IPS DF 6.9 (cell line): ENCODE data around the gene RNF149.

Source experiments
- DNase-seq: peaks from one replicate; pipeline ENCODE4 v3.0.0-alpha.2; 2013; ENCODE audit warnings: low read depth, low spot score
- H3K27ac ChIP-seq: one replicate; pipeline ENCODE4 v1.5.1; 2013; ENCODE audit warnings: low read length, control low read depth
- H3K27me3 ChIP-seq: 2 replicates; pipeline ENCODE4 v1.6.1; 2013; ENCODE audit warnings: mild to moderate bottlenecking, low read length; ENCODE audit not compliant: control insufficient read depth, insufficient read depth
- H3K36me3 ChIP-seq: 2 replicates; pipeline ENCODE4 v1.6.1; 2013; ENCODE audit warnings: low read length; ENCODE audit not compliant: control insufficient read depth, insufficient read depth
- H3K4me1 ChIP-seq: 2 replicates; pipeline ENCODE4 v1.6.1; 2013; ENCODE audit warnings: low read length; ENCODE audit not compliant: control insufficient read depth, insufficient read depth
- H3K4me3 ChIP-seq: 2 replicates; pipeline ENCODE4 v1.5.1; 2013; ENCODE audit warnings: mild to moderate bottlenecking, low read length
- H3K9me3 ChIP-seq: 2 replicates; pipeline ENCODE4 v1.6.1; 2013; ENCODE audit warnings: low read length, inconsistent platforms; ENCODE audit not compliant: control insufficient read depth, insufficient read depth
- WGBS: extraction: QIAGEN DNeasy Blood & Tissue Kit; methylation state at CpG from one replicate; pipeline ENCODE4 v1.1.7; 2013; ENCODE audit warnings: mixed read lengths, missing lambda C conversion rate; ENCODE audit not compliant: insufficient read length, insufficient coverage; 5-methylcytosine and 5-hydroxymethylcytosine counted together

RNF149 gene

GRCh38 chr2:101346909-101347308, 38.4 kb upstream of the RNF149 start:
- no peak overlapping the region for H3K4me3 ChIP-seq

GRCh38 chr2:101344137-101344536, 35.6 kb upstream of the RNF149 start:
- Histone ChIP-seq H3K27me3 (no peaks in the 10 kb centered on the region), H3K9me3 (no peaks in the 10 kb centered on the region), H3K4me3 (no peak overlapping the region), H3K36me3 (no peaks in the 10 kb centered on the region), H3K27ac (no peak overlapping the region), H3K4me1 (0 out of 2 replicates have a peak, but pooled peaks cover 2% of the 10 kb centered on the region)
- no peak for DNase-seq
- WGBS, result no CpG with 5 or more reads among the region's 5 CpGs

More at GRCh38 chr2:101346909-101347308, 38.4 kb upstream of the RNF149 start:
- no peaks in the 10 kb centered on the region for H3K36me3 ChIP-seq
- 0 out of 2 replicates have a peak, but pooled peaks cover 2% of the 10 kb centered on the region for H3K4me1 ChIP-seq
- H3K27ac ChIP-seq, result no peak overlapping the region
- no peaks in the 10 kb centered on the region for H3K27me3 ChIP-seq
- no peak for DNase-seq
- H3K9me3 ChIP-seq, result no peaks in the 10 kb centered on the region
- no CpG with 5 or more reads among the region's 3 CpGs for WGBS

GRCh38 chr2:101342625-101343008, 34.1 kb upstream of the RNF149 start:
- peaks cover 5% of the 10 kb centered on the region; the same call in 1 of the 2 replicates for H3K4me1 ChIP-seq
- H3K9me3 ChIP-seq, result no peaks in the 10 kb centered on the region
- WGBS, result no CpG with 5 or more reads among the region's 15 CpGs
- H3K36me3 ChIP-seq, result no peaks in the 10 kb centered on the region
- H3K4me3 ChIP-seq, result no peak overlapping the region
- no peaks in the 10 kb centered on the region for H3K27me3 ChIP-seq
- H3K27ac ChIP-seq, result no peak overlapping the region
- DNase-seq, result no peak

GRCh38 chr2:101341901-101342624, 33.6 kb upstream of the RNF149 start:
- H3K27me3 ChIP-seq, result no peaks in the 10 kb centered on the region
- DNase-seq, result peak; percentile 73
- no peak overlapping the region for H3K27ac ChIP-seq
- WGBS, result no CpG with 5 or more reads among the region's 21 CpGs
- H3K4me1 ChIP-seq, result peaks cover 5% of the 10 kb centered on the region; the same call in 1 of the 2 replicates
- no peaks in the 10 kb centered on the region for H3K9me3 ChIP-seq
- no peaks in the 10 kb centered on the region for H3K36me3 ChIP-seq
- no peak overlapping the region for H3K4me3 ChIP-seq

- Histone ChIP-seq H3K9me3 (no peaks in the 10 kb centered on the region), H3K4me3 (no peak overlapping the region), H3K4me1 (peaks cover 5% of the 10 kb centered on the region; the same call in 1 of the 2 replicates), H3K27ac (no peak overlapping the region), H3K27me3 (no peaks in the 10 kb centered on the region), H3K36me3 (no peaks in the 10 kb centered on the region)
- no CpG with 5 or more reads among the region's 7 CpGs for WGBS
- no peak for DNase-seq
Observed at GRCh38 chr2:101341421-101341820, 32.9 kb upstream of the RNF149 start.

- Histone ChIP-seq H3K4me1 (peaks cover 5% of the 10 kb centered on the region; the same call in 1 of the 2 replicates), H3K27me3 (no peaks in the 10 kb centered on the region), H3K4me3 (no peak overlapping the region), H3K27ac (no peak overlapping the region), H3K9me3 (no peaks in the 10 kb centered on the region), H3K36me3 (no peaks in the 10 kb centered on the region)
- no CpG with 5 or more reads among the region's 1 CpG for WGBS
- no peak for DNase-seq
Observed at GRCh38 chr2:101340141-101340551, 31.6 kb upstream of the RNF149 start.

- no CpG with 5 or more reads among the region's 4 CpGs for WGBS
- Histone ChIP-seq H3K27ac (no peak overlapping the region), H3K9me3 (no peaks in the 10 kb centered on the region), H3K4me1 (peaks cover 5% of the 10 kb centered on the region; the same call in 1 of the 2 replicates), H3K4me3 (no peak overlapping the region), H3K36me3 (no peaks in the 10 kb centered on the region), H3K27me3 (no peaks in the 10 kb centered on the region)
- DNase-seq, result no peak
Observed at GRCh38 chr2:101339266-101339880, 30.9 kb upstream of the RNF149 start.

- no peaks in the 10 kb centered on the region for H3K27me3 ChIP-seq
- H3K9me3 ChIP-seq, result no peaks in the 10 kb centered on the region
- peaks cover 3% of the 10 kb centered on the region; the same call in 1 of the 2 replicates for H3K4me1 ChIP-seq
- H3K36me3 ChIP-seq, result no peaks in the 10 kb centered on the region
- H3K27ac ChIP-seq, result no peak overlapping the region
- no peak overlapping the region for H3K4me3 ChIP-seq
- WGBS, result no CpG with 5 or more reads among the region's 2 CpGs
- DNase-seq, result no peak
Observed at GRCh38 chr2:101337877-101338276, 29.4 kb upstream of the RNF149 start.

- Histone ChIP-seq H3K4me3 (no peak overlapping the region), H3K36me3 (no peaks in the 10 kb centered on the region), H3K27ac (no peak overlapping the region), H3K27me3 (no peaks in the 10 kb centered on the region), H3K4me1 (peaks cover 5% of the 10 kb centered on the region; the same call in 1 of the 2 replicates), H3K9me3 (no peaks in the 10 kb centered on the region)
- no CpG with 5 or more reads among the region's 5 CpGs for whole genome bisulfite sequencing
- no peak for DNase-seq
Observed at GRCh38 chr2:101332885-101333766, 24.6 kb upstream of the RNF149 start.

GRCh38 chr2:101331202-101331601, 22.7 kb upstream of the RNF149 start:
- Histone ChIP-seq H3K36me3 (no peaks in the 10 kb centered on the region), H3K4me1 (peaks cover 8% of the 10 kb centered on the region; the same call in 1 of the 2 replicates), H3K9me3 (no peaks in the 10 kb centered on the region), H3K4me3 (no peak overlapping the region), H3K27ac (no peak overlapping the region), H3K27me3 (no peaks in the 10 kb centered on the region)
- no peak for DNase-seq
- no CpG with 5 or more reads among the region's 2 CpGs for WGBS
